HL-60 (cell line): ENCODE measurements around the gene IPPK.

Experiments
- CTCF ChIP-seq: IDR thresholded peaks from one replicate; pipeline ENCODE4 v1.5.1; 2011; ENCODE audit warnings: low read length, control low read depth, inconsistent platforms; ENCODE audit not compliant: insufficient read depth
- POLR2AphosphoS5 ChIP-seq: IDR thresholded peaks from 2 replicates; pipeline ENCODE4 v1.6.1; 2012; ENCODE audit warnings: low read depth
- REST ChIP-seq: IDR thresholded peaks from 2 replicates; pipeline ENCODE4 v1.6.1; 2012; ENCODE audit warnings: low read depth; ENCODE audit not compliant: insufficient replicate concordance

- TF ChIP-seq REST = no peak
- no peak for TF ChIP-seq CTCF
- TF ChIP-seq POLR2AphosphoS5 = no peak
Observed at GRCh38 chr9:92712767-92713166, 42.8 kb upstream of the IPPK start.
